Measurements from ENCODE around the gene TMEM201. TPM values are rescaled to one million over a fixed set of nuclear protein-coding genes. Genes with fewer than 3 reads are reported as not detected.
A peak's percentile ranks its signal among the peaks of the same experiment; 100 is the strongest.

Gene TMEM201
- total and polyA plus RNA-seq, 8 donors, result 0.61 to 7.6 (median 4.7) TPM

DNA sequence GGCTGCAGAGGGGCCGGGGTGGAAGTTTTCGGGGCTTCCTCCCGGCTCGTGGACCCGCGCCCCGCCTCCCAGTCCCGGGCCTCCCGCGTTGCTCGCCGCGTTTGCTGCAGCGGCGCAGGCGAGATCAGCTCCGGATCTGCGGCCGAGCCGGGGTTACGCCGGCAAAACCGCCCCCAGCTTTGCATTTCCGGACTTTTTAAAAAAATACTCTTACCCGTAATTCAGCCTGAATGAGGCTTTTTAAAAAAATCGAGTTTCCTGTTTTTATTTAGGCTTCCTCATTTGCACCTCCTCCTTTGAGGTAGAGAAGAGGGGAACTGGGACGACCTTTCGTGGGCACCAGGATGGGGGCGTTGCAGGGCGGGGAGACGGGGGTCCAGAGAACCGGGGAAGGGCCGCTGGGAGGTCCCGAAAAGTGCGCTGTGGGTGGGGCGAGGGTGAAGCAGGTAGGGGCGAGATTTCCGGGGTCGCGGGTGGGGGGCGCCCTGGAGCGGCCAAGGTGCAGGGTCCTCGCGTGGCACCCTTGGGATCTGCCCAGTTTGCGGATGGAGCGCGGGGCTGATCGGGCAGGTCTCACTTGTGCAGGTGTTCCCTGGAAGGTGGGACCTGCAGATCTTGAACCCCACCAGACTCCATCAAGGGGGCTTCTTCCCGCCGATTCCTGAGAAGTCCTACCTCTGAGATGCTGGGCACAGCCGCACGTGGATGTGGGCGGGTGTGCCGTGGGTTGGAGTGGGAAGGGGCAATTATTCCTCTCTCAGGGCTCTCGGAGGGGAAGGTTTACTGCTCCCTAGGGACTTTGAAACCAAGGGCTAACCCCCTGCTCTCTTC is 63.9 kb downstream of the TMEM201 start:
- intact Hi-C loops (cut with DNase I; ENCODE audit: low total_unique reads), result no loop called here
- peak overlapping the region in 4 of 5 donors; percentile 62 to 87 (median 75) for H3K27ac ChIP-seq
- H3K9me3 ChIP-seq, result no peaks in the 10 kb centered on the region
- peaks cover 0 to 62% (median 39%) of the 10 kb centered on the region in 3 donors for H3K27me3 ChIP-seq
- peaks cover 15 to 33% (median 19%) of the 10 kb centered on the region in 4 donors for H3K4me1 ChIP-seq
- TF ChIP-seq POLR2AphosphoS5 (IDR thresholded peaks at IDR 0.05) (peak in 1 of 3 donors; percentile 21), EP300 (IDR thresholded peaks at IDR 0.05) (no peak)
- H3K36me3 ChIP-seq, result no peaks in the 10 kb centered on the region
- H3K4me3 ChIP-seq, result peak overlapping the region; percentile 52 to 62 (median 58)
- DNase-seq, result peak; percentile 31 to 58
- 7 to 8% (median 8%) methylated on average over 51 to 55 of the region's 55 CpGs for WGBS, 5 donors

DNA sequence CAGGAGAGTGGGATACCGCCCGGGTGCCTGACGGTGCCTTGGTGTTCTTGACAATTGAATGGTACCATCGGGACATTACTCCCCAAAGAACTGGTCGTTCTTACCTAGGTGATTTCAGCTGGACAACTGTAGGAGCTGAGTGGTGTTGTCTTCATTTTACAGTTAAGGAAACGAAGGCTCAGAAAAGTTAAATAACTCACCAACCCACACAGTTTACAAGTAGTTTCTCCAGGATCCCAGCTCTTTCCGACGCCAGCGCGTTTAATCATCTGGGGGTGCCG is 64.4 kb downstream of the TMEM201 start:
- no peak for TF ChIP-seq EP300 (IDR thresholded peaks at IDR 0.05)
- TF ChIP-seq POLR2A (IDR thresholded peaks at IDR 0.05), result no peak
- TF ChIP-seq, protein P1, sequence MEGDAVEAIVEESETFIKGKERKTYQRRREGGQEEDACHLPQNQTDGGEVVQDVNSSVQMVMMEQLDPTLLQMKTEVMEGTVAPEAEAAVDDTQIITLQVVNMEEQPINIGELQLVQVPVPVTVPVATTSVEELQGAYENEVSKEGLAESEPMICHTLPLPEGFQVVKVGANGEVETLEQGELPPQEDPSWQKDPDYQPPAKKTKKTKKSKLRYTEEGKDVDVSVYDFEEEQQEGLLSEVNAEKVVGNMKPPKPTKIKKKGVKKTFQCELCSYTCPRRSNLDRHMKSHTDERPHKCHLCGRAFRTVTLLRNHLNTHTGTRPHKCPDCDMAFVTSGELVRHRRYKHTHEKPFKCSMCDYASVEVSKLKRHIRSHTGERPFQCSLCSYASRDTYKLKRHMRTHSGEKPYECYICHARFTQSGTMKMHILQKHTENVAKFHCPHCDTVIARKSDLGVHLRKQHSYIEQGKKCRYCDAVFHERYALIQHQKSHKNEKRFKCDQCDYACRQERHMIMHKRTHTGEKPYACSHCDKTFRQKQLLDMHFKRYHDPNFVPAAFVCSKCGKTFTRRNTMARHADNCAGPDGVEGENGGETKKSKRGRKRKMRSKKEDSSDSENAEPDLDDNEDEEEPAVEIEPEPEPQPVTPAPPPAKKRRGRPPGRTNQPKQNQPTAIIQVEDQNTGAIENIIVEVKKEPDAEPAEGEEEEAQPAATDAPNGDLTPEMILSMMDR (IDR thresholded peaks at IDR 0.05), result no peak
- no peak for TF ChIP-seq POLR2AphosphoS5 (IDR thresholded peaks at IDR 0.05)
- Histone ChIP-seq H3K4me1 (peaks cover 15 to 33% (median 19%) of the 10 kb centered on the region in 4 donors), H3K27ac (peak overlapping the region in 3 of 5 donors; percentile 70 to 87 (median 80)), H3K4me3 (peak overlapping the region in 3 of 4 donors; percentile 54 to 62 (median 62)), H3K36me3 (no peaks in the 10 kb centered on the region), H3K27me3 (peaks cover 0 to 62% (median 39%) of the 10 kb centered on the region in 3 donors), H3K9me3 (no peaks in the 10 kb centered on the region)
- DNase-seq, result no peak
- WGBS, 5 donors, result 29 to 48% (median 39%) methylated on average over 11 of the region's 11 CpGs
- intact Hi-C loops (cut with DNase I; ENCODE audit: low total_unique reads), result no loop called here

DNA sequence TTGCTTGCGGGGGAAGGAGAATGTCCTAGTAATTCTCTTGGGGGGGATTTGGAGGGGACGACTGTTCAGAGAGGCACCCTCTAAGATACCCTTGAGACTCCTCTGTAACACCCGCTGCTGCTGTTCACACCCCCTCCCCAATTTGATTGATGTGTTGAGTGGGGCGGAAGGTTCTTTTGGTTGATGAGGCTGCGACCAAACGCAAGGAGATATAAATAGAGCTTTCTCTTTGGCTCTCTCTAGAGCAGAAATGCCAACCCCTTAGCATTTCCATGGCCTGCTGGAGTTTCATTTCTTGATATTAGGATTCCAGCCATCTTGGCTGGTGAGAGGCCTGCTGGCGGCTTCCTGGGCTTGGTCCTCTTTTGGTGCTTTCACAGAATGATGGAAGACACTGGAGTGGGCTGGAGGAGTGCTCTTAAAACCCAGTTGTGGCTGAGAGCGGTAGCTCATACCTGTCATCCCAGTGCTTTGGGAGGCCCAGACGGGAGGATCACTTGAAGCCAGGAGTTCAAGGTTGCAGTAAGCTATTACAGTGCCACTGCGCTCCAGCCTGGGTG is 64.9 kb downstream of the TMEM201 start:
- Histone ChIP-seq H3K36me3 (no peaks in the 10 kb centered on the region), H3K27ac (peak overlapping the region in 2 of 5 donors; percentile 80 to 87), H3K9me3 (no peaks in the 10 kb centered on the region), H3K27me3 (peaks cover 0 to 58% (median 39%) of the 10 kb centered on the region in 3 donors), H3K4me3 (peak overlapping the region; percentile 2 to 62 (median 38)), H3K4me1 (peaks cover 15 to 33% (median 19%) of the 10 kb centered on the region in 4 donors)
- intact Hi-C loops (cut with DNase I; ENCODE audit: low total_unique reads), result no loop called here
- 46 to 54% (median 52%) methylated on average over 10 of the region's 10 CpGs for WGBS, 5 donors
- TF ChIP-seq EP300 (IDR thresholded peaks at IDR 0.05) (no peak), POLR2AphosphoS5 (IDR thresholded peaks at IDR 0.05) (no peak), POLR2A (IDR thresholded peaks at IDR 0.05) (no peak)
- TF ChIP-seq, protein P1 (IDR thresholded peaks at IDR 0.05), result no peak
- peak in 1 of 2 donors; percentile 30 for DNase-seq

DNA sequence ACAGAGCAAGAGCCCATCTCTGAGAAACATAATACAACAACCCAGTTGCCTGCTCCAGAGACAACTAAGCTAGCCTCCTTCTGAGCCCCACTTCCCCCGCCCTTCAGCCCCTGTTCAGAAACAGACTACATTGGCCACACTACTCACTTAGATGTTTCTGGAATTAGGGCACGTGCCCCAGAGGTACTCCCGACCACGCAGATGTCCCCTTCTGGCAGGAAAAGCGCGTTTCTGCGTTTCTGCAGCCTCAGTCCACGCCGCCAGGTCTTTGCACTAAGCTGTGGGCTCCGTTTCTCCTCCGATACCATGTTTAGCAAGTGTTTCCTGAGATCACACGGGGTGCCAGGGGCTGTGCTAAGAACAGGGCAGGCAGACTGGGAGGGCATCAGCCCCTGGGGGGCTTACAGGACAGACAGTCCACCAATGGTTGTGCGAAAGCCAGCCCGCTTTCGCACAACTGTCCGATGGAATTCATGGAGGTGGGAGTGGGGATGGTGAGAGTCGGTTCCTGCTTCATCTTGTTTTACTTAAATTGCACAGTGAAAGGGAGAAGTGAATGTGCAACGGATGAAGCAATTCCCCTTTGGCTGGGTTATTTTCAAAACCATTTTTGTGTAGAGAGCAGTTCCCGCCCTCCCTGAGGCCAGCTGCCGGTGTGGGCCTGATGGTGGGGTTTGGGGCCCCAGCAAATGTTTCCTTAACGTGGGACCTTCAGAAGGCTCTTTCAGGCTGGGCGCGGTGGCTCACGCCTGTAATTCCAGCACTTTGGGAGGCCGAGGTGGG is 65.5 kb downstream of the TMEM201 start:
- H3K4me3 ChIP-seq, result peak overlapping the region; percentile 2 to 62 (median 38)
- no peaks in the 10 kb centered on the region for H3K36me3 ChIP-seq
- peaks cover 15 to 33% (median 19%) of the 10 kb centered on the region in 4 donors for H3K4me1 ChIP-seq
- H3K27ac ChIP-seq, result peak overlapping the region in 2 of 5 donors; percentile 80 to 87
- H3K27me3 ChIP-seq, result peaks cover 0 to 51% (median 39%) of the 10 kb centered on the region in 3 donors
- TF ChIP-seq EP300 (IDR thresholded peaks at IDR 0.05) (no peak), POLR2AphosphoS5 (IDR thresholded peaks at IDR 0.05) (no peak), POLR2A (IDR thresholded peaks at IDR 0.05) (no peak)
- TF ChIP-seq, protein P1 (IDR thresholded peaks at IDR 0.05), result no peak
- intact Hi-C loops (cut with DNase I; ENCODE audit: low total_unique reads), result no loop called here
- DNase-seq, result peak in 1 of 2 donors; percentile 32
- H3K9me3 ChIP-seq, result no peaks in the 10 kb centered on the region
- 63 to 70% (median 68%) methylated on average over 25 of the region's 25 CpGs for WGBS, 5 donors
